Bronchial epithelial cell (primary cell): ENCODE data around the gene TOB1. TPM values are rescaled to one million over a fixed set of nuclear protein-coding genes. Genes with fewer than 3 reads are reported as not detected.
"Not testable (repeated sequence)": the region's sequence is repeated elsewhere in the genome, so short reads cannot be mapped to it uniquely, and the experiment has no call there.

Source experiments
- DNase-seq: peaks from one replicate; pipeline ENCODE4 v3.0.0-alpha.2; 2010; ENCODE audit warnings: low read depth
- FAIRE-seq: peaks from 2 replicates; lab custom pipeline; 2011; peaks lifted over from hg19 to GRCh38; lab: Jason Lieb, UNC
- H3K27me3 ChIP-seq: 2 replicates; pipeline ENCODE4 v1.5.1; 2011; ENCODE audit warnings: low read length; ENCODE audit not compliant: control insufficient read depth, insufficient read depth
- H3K36me3 ChIP-seq: 2 replicates; pipeline ENCODE4 v1.5.1; 2011; ENCODE audit warnings: low read length; ENCODE audit not compliant: control insufficient read depth, insufficient read depth
- H3K4me3 ChIP-seq: 2 replicates; pipeline ENCODE4 v1.5.1; 2011; ENCODE audit warnings: mild to moderate bottlenecking, low read depth, low read length, control low read depth
- CTCF ChIP-seq: IDR thresholded peaks from 2 replicates; pipeline ENCODE4 v1.5.1; 2011; ENCODE audit warnings: mild to moderate bottlenecking, moderate library complexity, low read length, control low read depth, inconsistent platforms; ENCODE audit not compliant: insufficient read depth, severe bottlenecking
- total RNA-seq: library from RNA; depleted of rRNA; stranded (reverse); fragments of >200 nt; gene quantifications from 2 replicates; pipeline ENCODE4 v1.2.1, GENCODE V29; 2014

Gene TOB1
- total RNA-seq, 1 donor from 2014 or later = 11.6 TPM

- Histone ChIP-seq H3K36me3 (no peaks in the 10 kb centered on the region), H3K27me3 (no peaks in the 10 kb centered on the region), H3K4me3 (no peak overlapping the region)
- DNase-seq (no peak), FAIRE-seq (no peak)
- TF ChIP-seq CTCF = no peak
Measured at GRCh38 chr17:50877838-50878237, 11.7 kb upstream of the TOB1 start.

- not testable (repeated sequence) for H3K27me3 ChIP-seq, DNase-seq, FAIRE-seq, H3K4me3 ChIP-seq, H3K36me3 ChIP-seq
Measured at GRCh38 chr17:50877042-50877441, 10.9 kb upstream of the TOB1 start.

- DNase-seq (no peak), FAIRE-seq (no peak)
- no peak for TF ChIP-seq CTCF
- Histone ChIP-seq H3K4me3 (no peak overlapping the region), H3K36me3 (no peaks in the 10 kb centered on the region), H3K27me3 (no peaks in the 10 kb centered on the region)
Measured at GRCh38 chr17:50875074-50875473, 8.9 kb upstream of the TOB1 start.

- no peak for TF ChIP-seq CTCF
- Histone ChIP-seq H3K4me3 (no peak overlapping the region), H3K27me3 (no peaks in the 10 kb centered on the region), H3K36me3 (no peaks in the 10 kb centered on the region)
- FAIRE-seq (no peak), DNase-seq (peak; percentile 46)
Measured at GRCh38 chr17:50872710-50873424, 6.7 kb upstream of the TOB1 start.

GRCh38 chr17:50871898-50872297 lies 5.7 kb upstream of the TOB1 start:
- H3K4me3 ChIP-seq = no peak overlapping the region
- DNase-seq (no peak), FAIRE-seq (no peak)
- TF ChIP-seq CTCF = no peak
- H3K27me3 ChIP-seq = no peaks in the 10 kb centered on the region
- H3K36me3 ChIP-seq = no peaks in the 10 kb centered on the region

- TF ChIP-seq CTCF = no peak
- no peak for FAIRE-seq
- no peak for DNase-seq
- no peak overlapping the region for H3K4me3 ChIP-seq
- H3K27me3 ChIP-seq = no peaks in the 10 kb centered on the region
- H3K36me3 ChIP-seq = no peaks in the 10 kb centered on the region
Measured at GRCh38 chr17:50871364-50871763, 5.2 kb upstream of the TOB1 start.
